DND-41 (cell line): ENCODE results near the gene KLHL30.

Source experiments
- ATAC-seq: fragments of 200-7000 bp; cut with Tn5 transposase; 3 replicates; pipeline ENCODE4 v1.9.1; 2021; ENCODE audit warnings: low read depth; ENCODE audit not compliant: insufficient read depth
- DNase-seq: peaks from one replicate; pipeline ENCODE4 v3.0.0-alpha.2; 2020
- H2AFZ ChIP-seq: 2 replicates; pipeline ENCODE4 v1.6.0; 2012; ENCODE audit warnings: low read depth, low read length
- H3K27ac ChIP-seq: 2 replicates; pipeline ENCODE4 v1.5.1; 2012; ENCODE audit warnings: low read length, inconsistent platforms
- H3K27me3 ChIP-seq: fragments of 200-600 bp; sonication (generic); 2 replicates; pipeline ENCODE4 v1.6.0; 2012; ENCODE audit warnings: low read length, mild to moderate bottlenecking, inconsistent platforms; ENCODE audit not compliant: insufficient read depth, poor library complexity
- H3K36me3 ChIP-seq: 2 replicates; pipeline ENCODE4 v1.5.1; 2012; ENCODE audit warnings: low read length, inconsistent platforms; ENCODE audit not compliant: insufficient read depth
- H3K4me1 ChIP-seq: 2 replicates; pipeline ENCODE4 v1.5.1; 2012; ENCODE audit warnings: mild to moderate bottlenecking, low read length; ENCODE audit not compliant: insufficient read depth
- H3K4me2 ChIP-seq: 2 replicates; pipeline ENCODE4 v1.6.0; 2012; ENCODE audit warnings: mild to moderate bottlenecking, moderate library complexity, low read length, inconsistent platforms; ENCODE audit not compliant: insufficient read depth
- H3K4me3 ChIP-seq, 2 experiments: fragments of 200-600 bp in 1 of 2; shearing (Covaris generic) in 1 of 2; 2 replicates each; pipeline ENCODE4 v1.5.1; 2012 to 2016; ENCODE audit warnings: inconsistent platforms in 2 of 2, low read length in 2 of 2, mild to moderate bottlenecking in 2 of 2, low read depth in 1 of 2, moderate library complexity in 1 of 2
- H3K79me2 ChIP-seq: 2 replicates; pipeline ENCODE4 v1.6.0; 2012; ENCODE audit warnings: low read length, inconsistent platforms; ENCODE audit not compliant: insufficient read depth
- H3K9ac ChIP-seq: 2 replicates; pipeline ENCODE4 v1.6.0; 2012; ENCODE audit warnings: low read depth, mild to moderate bottlenecking, inconsistent platforms, low read length, moderate library complexity
- H3K9me3 ChIP-seq: 2 replicates; pipeline ENCODE4 v1.5.1; 2012; ENCODE audit warnings: low read length, moderate library complexity, mild to moderate bottlenecking, inconsistent platforms; ENCODE audit not compliant: insufficient read depth, severe bottlenecking
- H4K20me1 ChIP-seq: 2 replicates; pipeline ENCODE4 v1.6.0; 2012; ENCODE audit warnings: low read length; ENCODE audit not compliant: insufficient read depth
- EZH2 ChIP-seq: IDR thresholded peaks from 3 replicates; pipeline ENCODE4 v1.6.1; 2012; ENCODE audit warnings: borderline replicate concordance, low read depth, mild to moderate bottlenecking, moderate library complexity, low read length, inconsistent platforms; ENCODE audit not compliant: severe bottlenecking
- TF ChIP-seq, protein P1 (sequence below): IDR thresholded peaks from 2 replicates; pipeline ENCODE4 v1.5.1; 2012; ENCODE audit warnings: borderline replicate concordance, low read length, moderate library complexity, mild to moderate bottlenecking; ENCODE audit not compliant: poor library complexity, severe bottlenecking; ENCODE audit errors: extremely low read depth

Gene KLHL30, protein sequence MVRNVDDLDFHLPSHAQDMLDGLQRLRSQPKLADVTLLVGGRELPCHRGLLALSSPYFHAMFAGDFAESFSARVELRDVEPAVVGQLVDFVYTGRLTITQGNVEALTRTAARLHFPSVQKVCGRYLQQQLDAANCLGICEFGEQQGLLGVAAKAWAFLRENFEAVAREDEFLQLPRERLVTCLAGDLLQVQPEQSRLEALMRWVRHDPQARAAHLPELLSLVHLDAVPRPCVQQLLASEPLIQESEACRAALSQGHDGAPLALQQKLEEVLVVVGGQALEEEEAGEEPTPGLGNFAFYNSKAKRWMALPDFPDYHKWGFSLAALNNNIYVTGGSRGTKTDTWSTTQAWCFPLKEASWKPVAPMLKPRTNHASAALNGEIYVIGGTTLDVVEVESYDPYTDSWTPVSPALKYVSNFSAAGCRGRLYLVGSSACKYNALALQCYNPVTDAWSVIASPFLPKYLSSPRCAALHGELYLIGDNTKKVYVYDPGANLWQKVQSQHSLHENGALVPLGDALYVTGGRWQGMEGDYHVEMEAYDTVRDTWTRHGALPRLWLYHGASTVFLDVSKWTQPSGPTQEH

DNA sequence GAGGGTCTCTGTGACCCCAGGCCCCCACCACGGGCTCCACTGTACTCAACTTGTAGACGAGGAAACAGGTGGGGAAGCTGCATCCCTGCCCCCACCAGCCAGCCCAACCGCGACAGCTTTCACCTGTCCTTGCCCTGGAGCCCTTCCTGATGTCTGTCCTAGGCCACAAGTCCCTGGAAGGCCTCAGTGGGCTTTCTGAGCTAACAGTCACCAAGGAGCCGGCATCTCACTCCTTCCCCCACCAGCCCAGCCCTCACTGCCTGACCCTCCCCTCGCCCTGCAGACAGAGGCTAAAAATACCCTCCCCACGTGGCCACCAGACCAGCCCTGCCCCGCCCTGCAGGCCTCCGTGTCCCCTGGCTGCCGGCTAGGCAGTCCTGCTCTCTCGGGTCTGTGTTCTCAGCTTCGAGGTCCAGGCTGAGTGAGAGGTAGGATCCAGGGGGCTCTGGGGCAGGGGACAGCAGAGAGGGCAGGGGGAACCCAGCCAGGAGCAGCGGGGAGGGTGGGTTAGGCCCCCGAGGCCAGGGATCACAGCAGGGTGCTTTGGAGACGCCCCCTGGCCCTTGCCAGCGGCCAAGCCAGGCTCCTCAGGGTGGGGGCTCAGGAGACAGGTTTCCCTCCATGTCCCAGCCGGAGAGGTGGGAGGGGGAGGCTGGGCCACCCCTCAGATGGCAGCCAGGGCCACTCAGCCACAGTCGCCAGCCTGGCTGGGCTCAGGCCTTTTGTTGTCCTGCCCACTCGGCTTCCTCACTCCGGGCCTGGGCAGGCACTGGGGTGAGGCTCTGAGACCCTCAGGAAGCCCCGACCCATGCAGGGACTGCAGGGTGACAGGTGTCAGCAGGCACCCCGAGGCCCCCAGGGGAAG lies at the start of gene KLHL30:
TSS of gene KLHL30 (plus strand) at position 338 of the 865 bp plus-strand sequence. CDS start 2,087 bp downstream, outside the sequence.
- Histone ChIP-seq H3K79me2 (no peaks in the 10 kb centered on the region), H3K9me3 (no peaks in the 10 kb centered on the region), H3K4me2 (no peak within 1 kb of the TSS), H3K4me1 (no peaks in the 10 kb centered on the region), H3K4me3 (no peak within 1 kb of the TSS), H2AFZ (no peak within 1 kb of the TSS), H3K27me3 (no peaks in the 10 kb centered on the region), H3K27ac (no peak within 1 kb of the TSS), H3K36me3 (no peaks in the 10 kb centered on the region), H4K20me1 (no peaks in the 10 kb centered on the region; the same call in 1 of the 2 replicates), H3K9ac (no peak within 1 kb of the TSS)
- TF ChIP-seq, protein P1, sequence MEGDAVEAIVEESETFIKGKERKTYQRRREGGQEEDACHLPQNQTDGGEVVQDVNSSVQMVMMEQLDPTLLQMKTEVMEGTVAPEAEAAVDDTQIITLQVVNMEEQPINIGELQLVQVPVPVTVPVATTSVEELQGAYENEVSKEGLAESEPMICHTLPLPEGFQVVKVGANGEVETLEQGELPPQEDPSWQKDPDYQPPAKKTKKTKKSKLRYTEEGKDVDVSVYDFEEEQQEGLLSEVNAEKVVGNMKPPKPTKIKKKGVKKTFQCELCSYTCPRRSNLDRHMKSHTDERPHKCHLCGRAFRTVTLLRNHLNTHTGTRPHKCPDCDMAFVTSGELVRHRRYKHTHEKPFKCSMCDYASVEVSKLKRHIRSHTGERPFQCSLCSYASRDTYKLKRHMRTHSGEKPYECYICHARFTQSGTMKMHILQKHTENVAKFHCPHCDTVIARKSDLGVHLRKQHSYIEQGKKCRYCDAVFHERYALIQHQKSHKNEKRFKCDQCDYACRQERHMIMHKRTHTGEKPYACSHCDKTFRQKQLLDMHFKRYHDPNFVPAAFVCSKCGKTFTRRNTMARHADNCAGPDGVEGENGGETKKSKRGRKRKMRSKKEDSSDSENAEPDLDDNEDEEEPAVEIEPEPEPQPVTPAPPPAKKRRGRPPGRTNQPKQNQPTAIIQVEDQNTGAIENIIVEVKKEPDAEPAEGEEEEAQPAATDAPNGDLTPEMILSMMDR, result no peak
- no peak for TF ChIP-seq EZH2
- DNase-seq, result no peak
- no peak for ATAC-seq

DNA sequence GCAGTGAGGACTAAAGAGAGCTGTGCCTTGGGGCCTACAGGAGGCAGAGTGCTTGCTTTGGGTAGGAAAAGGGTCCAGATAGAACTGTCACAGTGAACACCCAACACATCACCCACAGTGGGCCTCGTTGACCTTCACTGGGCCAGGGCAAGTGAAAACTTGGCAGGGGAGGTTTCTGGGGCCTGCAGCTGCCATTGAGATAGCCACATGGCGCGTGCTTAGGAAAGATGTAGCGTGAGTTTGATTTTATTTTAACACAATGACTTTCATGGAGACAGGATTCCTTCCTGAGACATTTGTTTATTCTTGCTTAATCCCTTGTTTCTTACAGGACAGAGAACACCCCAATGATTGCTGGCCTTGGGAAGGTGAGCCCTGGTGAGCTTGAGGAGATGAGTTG lies 47.6 kb upstream of the KLHL30 start:
- peaks cover 46% of the 10 kb centered on the region for H3K36me3 ChIP-seq

DNA sequence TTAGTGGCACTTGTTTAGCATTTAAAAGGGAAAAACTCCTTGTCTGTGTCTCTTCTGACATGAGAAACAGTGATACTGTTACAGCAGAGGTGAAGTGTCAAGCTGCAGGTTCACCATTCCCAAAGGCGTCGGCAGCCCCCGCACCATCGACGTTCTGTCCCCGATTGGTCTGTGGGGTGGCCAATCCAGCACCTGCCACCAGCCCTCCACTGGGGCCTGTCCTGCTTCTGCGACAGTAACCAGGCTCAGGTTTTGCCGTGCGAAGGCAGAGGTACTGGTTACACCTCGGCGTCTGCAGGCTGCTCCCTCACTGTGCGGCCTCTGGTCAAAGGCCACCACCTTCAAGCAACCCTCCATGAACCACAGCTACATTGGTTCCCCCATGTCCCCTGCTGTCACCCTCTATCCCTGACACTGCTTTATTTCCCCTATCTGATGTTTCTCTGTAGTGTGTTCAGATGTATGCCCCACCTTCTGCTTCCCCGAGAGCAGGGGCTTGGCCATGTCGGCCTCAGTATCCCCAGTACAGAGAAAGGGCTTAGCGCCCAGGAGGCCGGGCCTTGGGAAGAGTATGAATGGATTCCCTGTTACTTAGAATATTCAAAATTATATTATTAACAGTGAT lies 46.9 kb upstream of the KLHL30 start:
- Histone ChIP-seq H3K9me3 (no peaks in the 10 kb centered on the region), H3K4me3 (no peak overlapping the region), H3K4me2 (no peak overlapping the region), H2AFZ (no peak overlapping the region), H3K27ac (no peak overlapping the region), H4K20me1 (no peaks in the 10 kb centered on the region), H3K4me1 (no peaks in the 10 kb centered on the region), H3K9ac (no peak overlapping the region), H3K79me2 (no peaks in the 10 kb centered on the region), H3K27me3 (no peaks in the 10 kb centered on the region), H3K36me3 (peaks cover 43% of the 10 kb centered on the region)
- TF ChIP-seq EZH2, result no peak
- TF ChIP-seq, protein P1, result no peak
- ATAC-seq, result no peak
- DNase-seq, result no peak

More for the DNA sequence above, 47.6 kb upstream of the KLHL30 start:
- Histone ChIP-seq H3K9me3 (no peaks in the 10 kb centered on the region), H3K27ac (no peak overlapping the region), H3K9ac (no peak overlapping the region), H2AFZ (no peak overlapping the region), H3K4me2 (no peak overlapping the region), H3K27me3 (no peaks in the 10 kb centered on the region), H4K20me1 (no peaks in the 10 kb centered on the region), H3K4me1 (no peaks in the 10 kb centered on the region), H3K4me3 (no peak overlapping the region), H3K79me2 (no peaks in the 10 kb centered on the region)
- DNase-seq (no peak), ATAC-seq (no peak)
- no peak for TF ChIP-seq EZH2
- TF ChIP-seq, protein P1, result no peak
